Activated T-helper 1 cell treated with anti-CD3 and anti-CD28 coated beads, Interleukin-2, amount 50 U/mL, for 16 hours (primary cell): ENCODE data around the gene ZBTB45.
"Not testable (repeated sequence)": the region's sequence is repeated elsewhere in the genome, so short reads cannot be mapped to it uniquely, and the experiment has no call there.

ENCODE experiments used
- DNase-seq, 2 donors: peaks; one replicate each; pipeline ENCODE4 v3.0.0-alpha.2; 2020; ENCODE audit warnings: low read depth in 1 of 2, low spot score in 1 of 2

Gene ZBTB45

DNA sequence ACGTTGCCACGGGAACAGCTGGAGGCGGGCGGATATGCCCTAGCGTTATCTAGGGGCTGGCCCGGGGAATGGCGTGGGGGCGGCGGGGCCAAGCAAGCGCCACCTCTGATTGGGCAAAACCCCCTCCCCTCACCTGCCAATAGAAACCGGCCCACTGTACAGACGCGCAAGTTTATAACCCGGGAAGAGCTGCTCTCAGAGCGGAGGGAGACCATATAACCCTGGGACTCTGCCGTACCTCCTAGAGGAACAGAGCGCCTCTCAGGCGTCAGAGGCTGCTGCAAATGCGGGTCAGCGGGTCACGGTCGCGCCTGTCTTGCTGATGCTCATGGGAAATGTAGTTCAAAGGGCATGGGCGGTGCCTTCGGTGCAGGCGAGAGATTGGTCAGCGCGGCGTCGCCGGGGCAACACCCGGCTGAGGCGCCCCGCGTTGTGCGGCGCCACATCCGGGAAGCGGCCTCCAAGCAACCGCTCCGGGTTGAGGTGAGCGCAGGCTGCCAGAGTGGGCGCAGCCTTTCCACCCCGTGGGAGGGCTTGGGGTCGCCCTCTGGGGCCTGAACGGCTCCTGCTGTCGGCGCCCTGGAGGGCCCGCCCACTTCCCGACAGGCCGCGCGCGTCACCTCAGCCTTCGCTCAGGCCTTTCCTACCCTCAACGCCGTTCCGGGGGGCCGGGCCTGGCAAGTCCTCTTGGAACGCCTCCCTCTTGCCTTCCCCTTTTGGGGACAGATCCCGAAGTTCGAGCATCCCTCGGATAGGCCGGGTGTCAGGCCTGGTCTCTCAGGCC lies 43.7 kb downstream of the ZBTB45 start, which contains the start of gene ZNF446:
Gene ZNF446, plus strand, starts transcription at position 639 of the 784 bp plus-strand sequence. CDS start 867 bp downstream, outside the sequence.
- peak; percentile 87 to 89 for DNase-seq

DNA sequence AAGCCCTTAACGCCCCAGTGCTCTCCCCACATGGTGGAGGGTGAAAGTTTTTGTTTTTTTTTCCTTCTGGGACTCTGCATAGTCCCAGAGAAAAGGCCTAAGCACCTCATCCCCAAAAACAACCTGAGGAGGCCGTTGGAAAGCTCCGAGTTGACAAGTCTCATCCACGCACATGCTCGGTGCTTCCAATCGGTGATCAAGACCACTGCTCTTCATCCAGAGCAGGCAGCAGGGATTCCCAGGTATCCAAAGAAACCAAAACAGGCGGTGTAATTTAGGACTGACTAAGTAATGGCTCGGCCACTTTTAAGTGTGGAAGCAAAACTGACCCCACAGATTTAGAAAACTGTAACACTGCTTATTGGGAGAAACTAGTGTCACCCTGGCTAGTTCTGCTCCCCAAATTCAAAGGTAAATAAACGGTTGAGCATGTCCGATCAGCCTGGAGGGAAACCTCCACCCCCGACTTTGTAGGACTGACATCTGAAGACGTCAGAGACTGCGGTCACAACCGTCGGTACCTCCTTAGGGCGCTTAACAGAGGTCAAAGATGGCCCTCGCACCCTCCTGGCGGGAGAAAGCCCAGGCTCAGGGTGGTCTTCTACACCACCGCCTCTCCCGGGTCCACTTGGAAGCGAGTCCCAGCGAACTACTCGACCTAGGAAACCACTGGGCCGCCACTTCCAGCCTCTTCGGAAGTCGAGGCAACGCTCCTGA lies 44.5 kb downstream of the ZBTB45 start:
- DNase-seq, result no peak

DNA sequence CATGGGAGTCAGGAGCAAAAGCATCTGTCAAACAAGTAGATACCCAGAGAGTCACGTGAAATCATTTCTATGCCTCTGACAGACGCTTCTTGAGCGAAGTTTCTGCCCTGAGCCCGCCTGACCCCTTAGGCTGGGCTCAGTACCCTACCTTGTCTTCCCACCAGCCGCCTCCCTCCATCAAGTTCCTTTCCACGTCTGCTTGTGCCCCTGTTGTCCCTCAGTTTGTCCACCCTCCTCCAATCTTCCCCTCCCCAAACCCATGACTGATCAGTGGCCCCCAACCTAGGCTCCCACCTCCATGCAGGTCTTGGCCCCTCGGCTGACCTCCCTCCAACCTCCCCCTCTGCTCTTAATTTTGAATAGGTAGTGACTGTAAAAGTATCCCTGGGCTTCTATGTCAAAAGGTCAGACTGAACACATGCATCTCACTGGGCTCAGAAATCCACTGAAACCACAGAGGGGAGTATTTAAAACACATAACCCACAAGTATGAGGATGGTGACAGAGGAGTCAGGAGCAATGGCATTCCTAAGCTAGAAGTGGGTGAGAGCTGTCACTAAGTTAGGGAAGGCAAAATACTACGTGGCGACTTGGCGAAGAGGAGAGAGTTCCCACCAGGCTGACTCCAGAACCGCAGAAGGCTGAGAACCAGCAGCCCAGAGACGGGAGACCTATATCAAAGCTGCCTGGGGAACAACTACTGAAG lies 45.2 kb downstream of the ZBTB45 start:
- DNase-seq, result no peak

DNA sequence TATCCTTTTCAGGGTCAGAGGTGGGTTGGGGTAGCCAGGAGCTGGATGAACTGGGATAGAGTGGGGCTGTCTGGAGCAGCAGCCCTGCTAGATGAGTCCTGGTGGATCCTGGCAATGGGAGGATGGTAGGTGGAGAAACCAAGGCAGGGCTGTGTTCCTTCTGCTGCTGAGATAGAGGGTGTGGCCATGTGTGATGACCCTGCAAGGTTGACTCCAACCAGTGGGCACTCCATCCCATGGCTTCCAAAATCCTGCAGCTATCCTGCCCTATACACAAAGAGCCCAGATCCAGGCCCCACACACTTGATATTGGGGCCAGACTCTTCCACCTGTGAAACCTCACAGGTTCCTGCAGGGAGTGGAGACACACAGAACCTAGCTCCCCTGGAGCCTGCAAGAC lies 45.8 kb downstream of the ZBTB45 start:
- no peak for DNase-seq

DNA sequence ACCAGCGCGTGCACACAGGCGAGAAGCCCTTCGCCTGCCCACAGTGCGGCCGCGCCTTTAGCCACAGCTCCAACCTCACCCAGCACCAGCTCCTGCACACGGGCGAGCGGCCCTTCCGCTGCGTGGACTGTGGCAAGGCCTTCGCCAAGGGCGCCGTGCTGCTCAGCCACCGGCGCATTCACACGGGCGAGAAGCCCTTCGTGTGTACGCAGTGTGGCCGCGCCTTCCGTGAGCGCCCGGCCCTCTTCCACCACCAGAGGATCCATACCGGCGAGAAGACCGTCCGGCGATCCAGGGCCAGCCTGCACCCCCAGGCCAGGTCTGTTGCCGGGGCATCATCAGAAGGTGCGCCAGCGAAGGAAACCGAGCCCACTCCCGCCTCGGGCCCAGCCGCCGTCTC lies 47.9 kb downstream of the ZBTB45 start:
- DNase-seq, result no peak

DNA sequence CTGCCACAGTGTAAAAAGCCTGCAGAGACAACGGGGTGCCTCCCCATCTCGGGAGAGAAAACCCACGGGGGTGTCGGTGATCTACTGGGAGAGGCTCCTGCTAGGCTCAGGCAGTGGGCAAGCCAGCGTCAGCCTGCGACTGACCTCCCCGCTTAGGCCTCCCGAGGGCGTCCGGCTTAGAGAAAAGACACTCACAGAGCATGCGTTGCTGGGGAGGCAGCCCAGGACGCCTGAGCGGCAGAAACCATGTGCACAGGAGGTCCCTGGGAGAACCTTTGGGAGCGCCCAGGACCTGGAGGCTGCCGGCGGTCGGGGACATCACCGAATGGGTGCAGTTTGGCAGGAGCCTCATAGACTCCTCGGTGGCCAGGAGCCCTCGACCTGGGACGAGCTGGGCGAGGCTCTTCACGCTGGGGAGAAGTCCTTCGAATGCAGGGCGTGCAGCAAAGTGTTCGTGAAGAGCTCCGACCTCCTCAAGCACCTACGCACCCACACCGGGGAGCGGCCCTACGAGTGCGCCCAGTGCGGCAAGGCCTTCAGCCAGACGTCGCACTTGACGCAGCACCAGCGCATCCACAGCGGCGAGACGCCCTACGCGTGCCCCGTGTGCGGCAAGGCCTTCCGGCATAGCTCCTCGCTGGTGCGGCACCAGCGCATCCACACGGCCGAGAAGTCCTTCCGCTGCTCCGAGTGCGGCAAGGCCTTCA lies 48.6 kb downstream of the ZBTB45 start:
- not testable (repeated sequence) for DNase-seq

DNA sequence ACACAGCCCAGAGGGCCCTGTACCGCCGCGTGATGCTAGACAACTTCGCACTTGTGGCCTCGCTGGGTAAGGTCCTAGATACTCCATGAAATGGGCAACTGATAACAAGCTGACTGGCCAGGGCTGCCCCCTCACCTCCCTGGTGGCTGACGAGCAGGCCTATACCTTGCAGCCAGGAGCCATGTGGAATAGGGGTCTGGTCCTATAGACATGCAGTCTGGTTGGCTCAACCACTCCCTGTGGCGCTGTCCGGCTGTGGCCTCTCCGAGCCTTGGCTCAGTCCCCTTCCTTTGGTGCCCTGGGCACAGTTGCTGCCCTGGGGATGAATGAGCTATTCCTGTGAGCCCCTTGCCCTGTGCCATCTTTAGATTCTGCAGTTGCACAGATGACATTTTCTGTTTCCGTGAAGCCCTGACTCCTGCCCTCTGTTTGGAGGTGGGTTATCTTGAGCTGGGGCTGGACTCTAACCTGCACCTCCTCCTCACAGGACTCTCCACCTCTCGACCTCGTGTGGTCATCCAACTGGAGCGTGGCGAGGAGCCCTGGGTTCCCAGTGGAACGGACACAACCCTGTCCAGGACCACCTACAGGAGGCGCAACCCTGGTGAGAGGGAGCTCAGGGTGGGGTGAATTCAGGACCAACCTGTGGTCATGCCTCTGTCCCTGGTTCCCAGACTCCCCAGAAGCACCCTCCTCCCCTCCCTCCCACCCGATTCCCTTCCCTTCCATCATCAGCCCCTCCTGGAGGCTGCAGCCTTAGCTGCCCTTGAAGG lies 50.2 kb downstream of the ZBTB45 start:
- DNase-seq, result no peak

DNA sequence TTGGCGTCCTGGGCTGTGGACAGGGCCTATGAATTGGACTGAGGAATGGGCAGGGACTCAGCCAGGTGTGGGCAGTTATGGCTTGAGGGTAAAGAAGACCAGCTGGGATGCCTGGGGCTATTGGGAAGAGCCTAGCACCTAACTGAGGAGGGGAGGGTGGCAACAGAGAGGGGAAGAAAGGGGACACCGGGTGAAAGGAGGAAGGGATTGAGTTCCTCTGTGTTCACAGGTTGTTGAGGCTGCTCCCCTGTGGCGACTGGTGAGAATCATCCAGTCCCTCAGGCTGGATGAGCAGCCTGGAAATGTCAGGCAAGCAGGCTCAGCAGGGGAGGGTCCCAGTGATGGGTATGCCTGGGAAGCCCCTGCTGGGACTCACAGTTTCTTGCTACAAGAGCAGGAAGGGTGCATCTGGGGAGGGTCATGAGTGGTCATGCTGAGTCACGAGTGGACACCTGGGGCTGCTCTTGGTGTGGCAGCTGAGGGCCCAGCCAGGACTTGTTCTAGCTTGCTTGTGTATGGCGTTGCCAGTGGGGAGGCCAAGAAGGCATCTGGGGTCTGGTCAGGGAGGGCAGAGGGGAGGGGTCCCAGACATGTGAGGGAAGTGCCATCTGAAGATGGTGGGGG lies 51.3 kb downstream of the ZBTB45 start:
- DNase-seq, result no peak

DNA sequence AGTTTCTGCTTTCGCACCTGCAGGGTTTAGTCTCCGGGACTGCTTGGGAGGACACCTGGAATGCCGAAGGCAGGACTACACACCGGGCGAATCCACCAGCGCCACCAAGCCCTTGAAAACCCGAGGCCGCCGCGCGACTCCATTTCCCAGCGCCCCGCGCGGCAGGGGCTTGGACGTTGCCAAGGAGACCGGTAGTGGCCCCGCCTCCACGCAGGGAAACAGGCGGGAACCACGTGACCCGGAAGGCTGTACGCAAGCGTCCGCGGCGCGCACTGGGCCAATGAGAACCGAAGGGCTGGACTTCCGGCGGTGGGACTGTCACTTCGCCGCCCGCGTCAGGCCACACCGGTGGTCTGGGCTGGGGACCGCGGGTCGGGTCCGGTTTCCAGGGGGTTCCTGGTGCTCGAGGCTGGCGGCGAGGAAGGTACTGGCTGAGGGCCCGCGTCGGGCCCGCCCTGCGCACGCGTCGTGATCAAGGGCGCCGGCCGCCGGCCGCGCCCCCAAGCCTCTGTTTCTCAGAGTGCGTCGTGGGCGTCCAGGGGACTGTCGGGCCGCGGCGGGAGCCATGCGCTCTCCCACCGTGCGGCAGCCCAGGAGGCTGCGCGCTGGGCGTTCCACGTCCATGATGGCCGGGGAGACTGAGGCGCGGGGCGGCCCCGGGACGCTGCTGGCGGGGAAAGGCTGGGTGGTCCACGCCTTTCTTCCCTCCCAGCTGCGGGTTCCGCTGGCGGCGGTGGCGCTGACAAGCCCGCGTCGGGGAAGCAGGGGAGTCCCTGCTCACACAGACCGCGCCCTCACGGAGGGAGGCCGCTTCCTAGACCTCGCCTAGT lies 52.6 kb downstream of the ZBTB45 start, which contains the start of gene ZNF324:
Gene ZNF324, plus strand, starts transcription at position 321 of the 830 bp plus-strand sequence. CDS start 2,106 bp downstream, outside the sequence.
- DNase-seq, result peak; percentile 96

DNA sequence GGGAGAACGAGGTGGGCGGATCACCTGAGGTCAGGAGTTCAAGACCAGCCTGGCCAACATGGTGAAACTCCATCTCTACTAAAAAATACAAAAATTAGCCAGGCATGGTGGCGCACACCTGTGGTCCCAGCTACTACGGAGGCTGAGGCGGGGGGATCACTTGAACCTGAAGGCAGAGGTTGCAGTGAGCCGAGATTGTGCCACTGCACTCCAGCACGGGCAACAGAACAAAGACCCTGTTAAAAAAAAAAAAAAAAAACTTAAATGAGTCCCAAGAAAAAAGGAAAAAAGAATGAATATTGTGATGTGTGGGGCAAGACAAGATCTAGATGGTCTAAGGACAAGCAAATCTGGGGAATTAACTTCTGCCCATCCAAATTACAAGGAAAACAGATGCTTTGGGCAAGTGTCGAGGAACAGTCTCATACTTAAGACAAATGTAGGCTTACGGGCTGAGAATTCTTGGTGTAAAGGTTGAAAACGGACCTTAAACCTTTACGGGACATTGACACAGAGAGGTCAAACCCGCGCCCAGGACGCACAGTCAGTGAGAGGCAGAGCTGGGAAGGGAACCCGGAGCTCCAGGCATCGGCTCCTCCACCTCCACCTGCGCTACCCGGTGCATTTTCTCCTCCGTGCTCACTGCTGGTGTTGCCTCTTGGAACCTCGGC lies 53.4 kb downstream of the ZBTB45 start:
- DNase-seq, result no peak
